GM19043 (cell line): ENCODE data around the gene C2CD4C.
"Not testable (repeated sequence)": the region's sequence is repeated elsewhere in the genome, so short reads cannot be mapped to it uniquely, and the experiment has no call there.

ENCODE experiments used
- ATAC-seq: cut with Tn5 transposase; IDR thresholded peaks from one replicate; pipeline ENCODE4 v1.9.1; 2021; ENCODE audit warnings: low read depth; ENCODE audit not compliant: unreplicated experiment

Gene C2CD4C

GRCh38 chr19:439167-439900, 30.4 kb upstream of the C2CD4C start:
- ATAC-seq, result no peak

GRCh38 chr19:438416-438958, 29.5 kb upstream of the C2CD4C start:
- no peak for ATAC-seq

- ATAC-seq, result no peak
Observed at GRCh38 chr19:437041-437440, 28.1 kb upstream of the C2CD4C start.

DNA sequence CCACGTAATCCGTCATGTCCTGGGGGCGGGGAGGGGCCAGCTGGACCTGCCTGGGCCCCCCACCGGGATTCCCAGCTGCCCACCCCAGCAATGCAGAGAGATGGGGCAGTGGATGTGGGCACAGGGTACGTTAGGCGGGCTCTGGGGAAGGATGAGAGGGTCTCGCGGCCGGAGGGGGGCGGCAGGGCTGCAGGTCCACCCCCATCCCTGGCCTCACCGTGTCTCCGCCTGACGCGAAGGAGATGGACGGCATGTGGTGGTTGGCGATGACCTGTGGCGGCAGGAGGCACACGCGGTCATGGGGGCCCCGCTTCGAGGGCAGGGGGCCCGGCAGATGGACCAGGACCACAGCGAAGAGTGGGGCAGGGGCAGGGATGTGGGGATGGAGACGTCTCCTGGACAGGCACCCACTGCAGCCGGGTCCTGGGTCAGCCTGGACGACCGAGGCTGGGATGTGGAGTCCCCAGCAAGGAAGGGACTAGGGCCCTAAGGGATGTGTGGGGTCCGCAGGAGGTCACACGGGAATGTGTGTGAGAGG, 27.5 kb upstream of the C2CD4C start:
- ATAC-seq, result no peak

GRCh38 chr19:435707-436412, 26.9 kb upstream of the C2CD4C start:
- no peak for ATAC-seq

DNA sequence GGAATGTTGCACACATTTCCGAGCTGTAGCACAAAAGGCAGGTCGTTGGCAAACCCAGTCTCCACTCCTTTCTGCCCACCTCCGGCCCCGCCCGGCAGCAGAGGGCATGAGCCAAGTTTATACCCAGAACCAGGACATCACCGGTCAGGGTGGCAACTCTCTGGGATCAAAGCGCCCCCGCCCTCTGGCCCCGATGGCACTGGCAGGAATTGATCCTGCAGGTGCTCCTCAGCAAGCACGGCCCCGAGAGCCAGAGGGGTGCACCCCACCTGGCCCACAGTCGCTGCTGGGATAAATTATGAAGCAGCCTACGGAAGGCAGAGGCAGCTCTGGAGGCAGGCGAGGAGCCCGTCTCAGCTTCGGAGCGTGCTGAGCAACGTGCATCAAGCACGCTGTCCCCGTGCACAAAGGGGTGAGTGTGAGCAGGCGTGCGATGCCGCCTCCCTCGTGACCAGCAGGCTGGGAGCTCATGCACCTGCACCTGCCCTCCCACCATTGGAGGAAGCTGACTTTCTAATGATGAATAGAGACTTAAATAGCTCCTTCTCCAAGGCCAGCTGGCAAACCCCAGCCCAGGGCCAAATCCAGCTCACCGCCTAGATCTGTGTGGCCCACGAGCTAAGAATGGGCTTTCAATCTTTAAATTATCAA, 26.2 kb upstream of the C2CD4C start:
- no peak for ATAC-seq

DNA sequence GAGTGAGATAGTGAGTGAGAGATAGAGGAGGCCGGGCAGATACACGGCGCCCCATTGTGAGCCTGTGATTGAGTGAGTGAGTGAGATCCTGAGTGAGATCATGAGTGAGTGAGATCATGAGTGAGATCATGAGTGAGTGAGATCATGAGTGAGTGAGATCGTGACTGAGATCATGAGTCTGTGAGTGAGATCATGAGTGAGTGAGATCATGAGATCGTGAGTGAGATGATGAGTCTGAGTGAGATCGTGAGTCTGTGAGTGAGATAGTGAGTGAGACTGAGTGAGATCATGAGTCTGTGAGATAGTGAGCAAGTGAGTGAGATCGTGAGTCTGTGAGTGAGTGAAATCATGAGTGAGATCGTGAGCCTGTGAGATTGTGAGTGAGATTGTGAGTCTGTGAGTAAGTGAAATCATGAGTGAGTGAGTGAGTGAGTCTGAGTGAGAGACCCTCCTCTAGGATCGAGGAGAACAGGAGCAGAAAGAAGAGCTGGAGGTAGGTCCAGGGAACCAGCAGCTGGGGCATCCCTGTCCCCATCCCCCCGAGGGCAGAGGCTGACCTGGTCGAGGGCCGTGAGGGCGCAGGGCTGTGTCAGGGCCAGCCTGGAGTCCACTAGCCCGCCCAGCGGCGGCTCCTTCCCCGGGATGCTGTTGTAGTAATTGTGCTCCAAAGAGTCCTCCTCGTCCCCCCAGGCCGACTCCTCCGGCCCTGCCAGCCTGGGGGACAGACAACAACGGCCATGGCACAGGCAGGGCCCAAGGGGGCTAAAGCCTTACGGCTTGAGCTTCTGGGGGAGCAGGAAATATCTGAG, 25.4 kb upstream of the C2CD4C start:
- ATAC-seq, result no peak

DNA sequence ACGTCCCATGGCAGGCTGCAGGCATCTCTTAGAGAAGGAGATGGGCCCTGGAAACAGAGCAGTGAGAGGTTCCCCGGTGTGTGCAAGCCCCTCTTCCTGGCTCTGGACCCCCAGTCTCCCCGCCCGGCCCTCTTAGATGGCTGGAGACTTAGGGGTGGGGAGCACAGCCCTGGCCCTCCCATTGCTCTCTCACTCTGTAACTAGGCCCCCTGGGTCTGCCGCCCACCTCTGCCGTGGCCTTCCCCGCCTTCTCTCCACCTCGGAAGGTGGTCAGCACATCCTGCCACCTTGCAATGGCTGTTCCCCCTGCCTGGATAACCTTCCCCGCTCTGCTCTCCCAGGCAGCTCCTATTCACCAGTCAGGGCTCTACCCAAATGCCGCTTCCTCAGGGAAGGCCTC, 21.8 kb upstream of the C2CD4C start:
- no peak for ATAC-seq

DNA sequence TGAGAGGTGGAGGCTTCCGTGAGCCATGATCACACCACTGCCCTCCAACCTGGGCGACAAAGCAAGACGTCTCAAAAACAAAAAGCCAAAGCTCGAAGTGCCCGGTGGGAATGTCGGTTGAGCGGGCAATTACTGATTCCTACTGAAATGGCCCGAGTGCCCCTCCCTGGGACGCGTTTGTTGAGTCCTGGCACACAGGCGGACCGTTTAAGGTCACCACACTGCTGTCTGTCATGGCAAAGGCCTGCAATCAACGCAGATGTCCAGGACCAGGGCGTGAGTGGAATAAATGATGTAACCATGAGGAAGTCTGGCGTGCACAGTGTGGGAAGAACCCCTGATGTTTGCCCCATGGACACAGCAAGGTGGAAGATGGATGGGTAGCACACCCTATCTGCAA, 19.2 kb upstream of the C2CD4C start:
- ATAC-seq, result no peak

- not testable (repeated sequence) for ATAC-seq
Observed at GRCh38 chr19:427675-428074, 18.7 kb upstream of the C2CD4C start.

DNA sequence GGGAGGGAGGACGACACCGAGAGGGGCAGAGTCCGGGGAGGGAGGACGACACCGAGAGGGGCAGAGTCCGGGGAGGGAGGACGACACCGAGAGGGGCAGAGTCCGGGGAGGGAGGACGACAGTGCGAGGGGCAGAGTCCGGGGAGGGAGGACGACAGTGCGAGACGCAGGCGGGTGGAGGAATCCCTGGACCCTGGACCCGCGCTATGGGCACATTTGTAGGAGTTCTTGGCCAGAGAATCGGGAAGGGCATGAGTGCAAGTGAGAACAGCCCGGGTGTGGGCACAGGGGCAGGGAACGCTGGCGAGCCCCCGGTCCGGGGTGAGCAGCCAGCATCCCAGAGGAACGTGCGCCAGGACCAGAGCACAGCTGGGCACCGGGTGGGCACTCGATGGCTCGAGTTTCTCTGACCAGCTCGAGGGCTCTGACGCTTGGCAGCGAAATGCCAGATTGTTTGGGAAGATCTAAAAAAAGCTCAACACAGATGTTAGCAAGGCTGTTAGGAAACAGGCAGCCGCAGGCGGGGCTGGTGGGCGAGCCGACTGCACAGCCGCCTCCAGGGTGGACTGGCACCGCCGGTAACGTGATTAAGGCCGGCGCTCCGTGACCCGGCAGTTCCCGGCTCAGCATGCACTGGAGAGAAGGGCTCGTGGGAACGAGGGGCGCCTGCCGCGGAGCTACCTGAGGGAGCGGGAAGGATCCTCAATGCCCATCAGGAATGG, 17.9 kb upstream of the C2CD4C start:
- no peak for ATAC-seq

DNA sequence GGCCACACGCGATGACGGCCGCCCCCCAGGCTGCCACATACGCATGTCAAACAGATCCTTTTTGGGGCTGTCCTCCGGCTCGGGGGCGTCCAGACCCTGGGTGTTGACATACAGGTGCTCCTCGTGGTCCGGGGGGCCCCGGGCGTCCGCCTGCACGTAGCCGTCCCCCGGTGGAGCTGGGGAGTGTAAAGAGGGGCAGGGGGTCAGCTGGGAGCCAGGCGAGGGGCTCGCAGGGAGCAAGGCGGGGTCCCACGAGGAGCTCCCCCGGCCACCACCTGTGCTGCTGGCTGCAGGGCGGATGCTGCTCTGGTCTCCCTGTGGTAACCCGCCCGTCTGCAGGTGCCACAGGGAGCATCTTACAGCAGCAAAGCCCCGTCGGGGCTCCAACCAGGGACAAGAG, 16.1 kb upstream of the C2CD4C start:
- no peak for ATAC-seq

DNA sequence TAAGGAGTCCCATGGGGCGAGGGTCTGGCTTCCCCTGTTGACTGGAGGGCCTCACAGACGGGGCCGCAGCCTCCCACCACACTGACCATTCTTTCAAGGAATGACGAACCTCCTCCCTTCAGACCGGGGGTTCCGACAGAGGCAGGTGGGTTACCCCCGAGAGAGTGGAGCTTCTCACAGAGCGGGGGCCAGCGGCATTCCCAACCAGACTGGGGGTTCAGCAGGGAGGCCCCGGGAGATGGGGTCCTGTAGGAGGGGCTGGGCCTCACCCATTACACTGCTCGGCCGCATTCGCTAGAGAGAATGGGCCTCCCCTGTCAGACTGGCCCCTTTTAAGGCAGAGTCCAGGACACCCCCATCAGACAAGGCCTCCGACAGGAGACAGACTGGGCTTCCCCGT, 15.6 kb upstream of the C2CD4C start:
- no peak for ATAC-seq

- no peak for ATAC-seq
Observed at GRCh38 chr19:423691-424466, 14.9 kb upstream of the C2CD4C start.

- ATAC-seq, result not testable (repeated sequence)
Observed at GRCh38 chr19:422917-423226, 13.9 kb upstream of the C2CD4C start.

DNA sequence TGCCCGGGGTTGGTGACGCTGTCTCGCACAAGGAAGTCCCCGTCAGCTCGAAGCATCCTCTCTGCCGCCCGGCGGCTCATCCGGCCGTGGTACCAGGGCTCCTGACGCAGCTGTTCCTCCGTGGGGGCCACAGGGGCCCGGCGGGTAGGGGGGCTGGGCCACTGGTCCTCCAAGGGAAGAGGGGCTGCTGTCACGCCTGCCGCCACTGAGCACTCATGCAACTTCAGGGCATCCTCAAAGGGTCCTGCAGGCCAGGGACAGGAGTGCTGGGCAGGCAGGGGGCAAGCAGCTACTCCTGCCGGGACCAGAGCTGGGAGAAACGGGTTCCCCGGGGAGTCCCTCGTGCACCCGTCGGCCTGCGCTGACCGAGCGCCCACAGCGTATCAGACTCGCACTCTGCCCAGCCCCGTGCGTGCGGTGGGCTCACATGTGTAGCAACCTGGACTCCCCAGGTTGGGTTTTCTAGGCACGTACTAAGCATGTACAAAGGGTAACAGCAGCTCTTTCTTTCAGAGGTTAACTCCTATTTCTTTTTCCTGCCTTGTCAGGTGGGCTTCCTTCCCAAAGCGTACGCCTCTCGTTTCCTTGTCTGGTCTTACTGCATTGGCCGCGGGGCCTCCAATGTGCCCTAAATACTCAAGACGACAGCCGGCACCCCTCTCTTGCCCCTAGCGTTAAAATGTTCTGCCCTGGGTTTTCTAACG, 13.4 kb upstream of the C2CD4C start:
- no peak for ATAC-seq

GRCh38 chr19:419721-420515, 11.0 kb upstream of the C2CD4C start:
- no peak for ATAC-seq
